Measurements from ENCODE around the gene CCSER1.
"Not testable (repeated sequence)": the region's sequence is repeated elsewhere in the genome, so short reads cannot be mapped to it uniquely, and the experiment has no call there.

DNA sequence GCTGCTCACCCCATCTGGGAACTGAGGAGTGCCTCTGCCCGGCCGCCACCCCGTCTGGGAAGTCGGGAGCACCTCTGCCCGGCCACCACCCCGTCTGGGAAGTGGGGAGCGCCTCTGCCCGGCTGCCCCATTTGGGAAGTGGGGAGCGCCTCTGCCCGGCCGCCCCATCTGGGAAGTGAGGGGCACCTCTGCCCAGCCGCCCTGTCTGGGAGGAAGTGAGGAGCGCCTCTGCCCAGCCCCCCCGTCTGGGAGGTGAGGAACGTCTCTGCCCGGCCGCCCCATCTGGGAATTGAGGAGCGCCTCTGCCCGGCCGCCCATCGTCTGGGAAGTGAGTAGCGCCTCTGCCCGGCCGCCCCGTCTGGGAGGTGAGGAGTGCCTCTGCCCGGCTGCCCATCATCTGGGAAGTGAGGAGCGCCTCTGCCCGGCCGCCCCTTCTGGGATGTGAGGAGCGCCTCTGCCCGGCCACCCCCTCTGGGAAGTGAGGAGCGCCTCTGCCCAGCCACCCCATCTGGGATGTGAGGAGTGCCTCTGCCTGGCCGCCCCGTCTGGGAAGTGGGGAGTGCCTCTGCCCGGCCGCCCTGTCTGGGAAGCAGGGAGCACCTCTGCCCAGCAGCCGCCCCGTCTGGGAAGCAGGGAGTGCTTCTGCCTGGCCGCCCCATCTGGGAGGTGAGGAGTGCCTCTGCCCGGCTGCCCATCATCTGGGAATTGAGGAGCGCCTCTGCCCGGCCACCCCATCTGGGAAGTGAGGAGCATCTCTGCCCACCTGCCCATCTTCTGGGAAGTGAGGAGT, 1040.9 kb downstream of the CCSER1 start:
- TF ChIP-seq, protein P1, sequence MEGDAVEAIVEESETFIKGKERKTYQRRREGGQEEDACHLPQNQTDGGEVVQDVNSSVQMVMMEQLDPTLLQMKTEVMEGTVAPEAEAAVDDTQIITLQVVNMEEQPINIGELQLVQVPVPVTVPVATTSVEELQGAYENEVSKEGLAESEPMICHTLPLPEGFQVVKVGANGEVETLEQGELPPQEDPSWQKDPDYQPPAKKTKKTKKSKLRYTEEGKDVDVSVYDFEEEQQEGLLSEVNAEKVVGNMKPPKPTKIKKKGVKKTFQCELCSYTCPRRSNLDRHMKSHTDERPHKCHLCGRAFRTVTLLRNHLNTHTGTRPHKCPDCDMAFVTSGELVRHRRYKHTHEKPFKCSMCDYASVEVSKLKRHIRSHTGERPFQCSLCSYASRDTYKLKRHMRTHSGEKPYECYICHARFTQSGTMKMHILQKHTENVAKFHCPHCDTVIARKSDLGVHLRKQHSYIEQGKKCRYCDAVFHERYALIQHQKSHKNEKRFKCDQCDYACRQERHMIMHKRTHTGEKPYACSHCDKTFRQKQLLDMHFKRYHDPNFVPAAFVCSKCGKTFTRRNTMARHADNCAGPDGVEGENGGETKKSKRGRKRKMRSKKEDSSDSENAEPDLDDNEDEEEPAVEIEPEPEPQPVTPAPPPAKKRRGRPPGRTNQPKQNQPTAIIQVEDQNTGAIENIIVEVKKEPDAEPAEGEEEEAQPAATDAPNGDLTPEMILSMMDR (IDR thresholded peaks at IDR 0.05): not testable (repeated sequence)
- TF ChIP-seq POLR2A (IDR thresholded peaks at IDR 0.05); POLR2AphosphoS5 (IDR thresholded peaks at IDR 0.05); EP300 (IDR thresholded peaks at IDR 0.05; ENCODE audit: low read depth): not testable (repeated sequence)
